HPDE6-E6E7 (cell line): ENCODE measurements around the gene HOXC6.

Source experiments
- DNase-seq: peaks from one replicate; pipeline ENCODE4 v3.0.0; 2011; ENCODE audit warnings: missing footprints; ENCODE audit errors: extremely low spot score

Gene HOXC6

GRCh38 chr12:54002278-54002914 is 25.8 kb upstream of the HOXC6 start:
- DNase-seq = no peak

- no peak for DNase-seq
These were observed 25.3 kb upstream of the HOXC6 start for GRCh38 chr12:54002915-54003389.

- DNase-seq = no peak
These were observed 24.6 kb upstream of the HOXC6 start for GRCh38 chr12:54003625-54004024.

- DNase-seq = no peak
These were observed 24.0 kb upstream of the HOXC6 start for GRCh38 chr12:54004063-54004840.

GRCh38 chr12:54004841-54005530 is 23.3 kb upstream of the HOXC6 start:
- DNase-seq = no peak

- DNase-seq = no peak
These were observed 22.7 kb upstream of the HOXC6 start for GRCh38 chr12:54005531-54005852.

GRCh38 chr12:54005853-54006558 is 22.2 kb upstream of the HOXC6 start:
- DNase-seq = peak; percentile 70

GRCh38 chr12:54006559-54007220 is 21.6 kb upstream of the HOXC6 start:
- no peak for DNase-seq

- DNase-seq = no peak
These were observed 20.5 kb upstream of the HOXC6 start for GRCh38 chr12:54007538-54008259.

GRCh38 chr12:54008260-54008552 is 20.0 kb upstream of the HOXC6 start:
- DNase-seq = no peak

GRCh38 chr12:54009171-54010052 is 18.8 kb upstream of the HOXC6 start:
- no peak for DNase-seq

GRCh38 chr12:54010053-54010971 is 17.9 kb upstream of the HOXC6 start:
- no peak for DNase-seq

- no peak for DNase-seq
These were observed 17.1 kb upstream of the HOXC6 start for GRCh38 chr12:54010972-54011664.

- DNase-seq = no peak
These were observed 16.3 kb upstream of the HOXC6 start for GRCh38 chr12:54011665-54012532.

- DNase-seq = no peak
These were observed 15.4 kb upstream of the HOXC6 start for GRCh38 chr12:54012631-54013409.

- DNase-seq = no peak
These were observed 13.7 kb upstream of the HOXC6 start for GRCh38 chr12:54014377-54015017.
